ENCODE measurements around the gene CTNNA3. TPM values are rescaled to one million over a fixed set of nuclear protein-coding genes. Genes with fewer than 3 reads are reported as not detected.

The CTNNA3 gene
- total and polyA plus RNA-seq, 4 donors = under 0.01 to 39.8 (median 0.09) TPM

DNA sequence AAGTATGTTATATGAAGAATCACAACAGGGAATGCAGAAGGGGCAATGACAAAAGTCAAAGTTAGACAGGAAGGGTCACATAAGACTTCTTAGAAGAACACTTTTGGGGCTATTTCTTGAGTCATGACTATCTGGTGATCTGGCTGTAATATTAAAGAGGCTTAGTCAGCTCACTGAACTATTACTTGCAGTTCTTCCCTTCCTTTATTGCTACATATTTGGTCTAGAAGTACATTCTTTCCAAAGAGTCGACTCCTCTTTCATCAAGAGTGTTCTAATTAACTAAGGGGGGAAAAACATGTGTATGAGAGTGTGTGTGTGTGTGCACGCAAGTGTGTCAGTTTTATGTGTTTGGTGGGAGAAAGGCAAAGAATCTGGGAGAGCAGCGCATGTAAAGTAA lies 1017.5 kb downstream of the CTNNA3 start:
- H3K4me3 ChIP-seq = no peak overlapping the region
- WGBS, 2 donors = 84 to 86% methylated on average over 3 of the region's 3 CpGs
- no peaks in the 10 kb centered on the region for H3K4me1 ChIP-seq (ENCODE audit: control insufficient read depth in 5 of 5, insufficient read depth in 5 of 5, low read length in 5 of 5)
- no peak overlapping the region for H3K27ac ChIP-seq (ENCODE audit: low read depth in 1 of 2, low read length in 1 of 2)
- no peaks in the 10 kb centered on the region for H3K9me3 ChIP-seq (ENCODE audit: control insufficient read depth in 4 of 4, insufficient read depth in 3 of 4, low read length in 3 of 4)
- ATAC-seq (ENCODE audit: insufficient read depth, low FRiP score) (no peak), DNase-seq (no peak)
- no peak overlapping the region for H3K9ac ChIP-seq (ENCODE audit: insufficient read depth in 1 of 2, low read length in 2 of 2)
- H3K27me3 ChIP-seq (ENCODE audit: control insufficient read depth in 3 of 3, insufficient read depth in 3 of 3, low read length in 2 of 3) = no peaks in the 10 kb centered on the region
- no peaks in the 10 kb centered on the region for H3K36me3 ChIP-seq (ENCODE audit: control insufficient read depth in 4 of 4, insufficient read depth in 4 of 4, low read length in 4 of 4)
- TF ChIP-seq, protein P1, sequence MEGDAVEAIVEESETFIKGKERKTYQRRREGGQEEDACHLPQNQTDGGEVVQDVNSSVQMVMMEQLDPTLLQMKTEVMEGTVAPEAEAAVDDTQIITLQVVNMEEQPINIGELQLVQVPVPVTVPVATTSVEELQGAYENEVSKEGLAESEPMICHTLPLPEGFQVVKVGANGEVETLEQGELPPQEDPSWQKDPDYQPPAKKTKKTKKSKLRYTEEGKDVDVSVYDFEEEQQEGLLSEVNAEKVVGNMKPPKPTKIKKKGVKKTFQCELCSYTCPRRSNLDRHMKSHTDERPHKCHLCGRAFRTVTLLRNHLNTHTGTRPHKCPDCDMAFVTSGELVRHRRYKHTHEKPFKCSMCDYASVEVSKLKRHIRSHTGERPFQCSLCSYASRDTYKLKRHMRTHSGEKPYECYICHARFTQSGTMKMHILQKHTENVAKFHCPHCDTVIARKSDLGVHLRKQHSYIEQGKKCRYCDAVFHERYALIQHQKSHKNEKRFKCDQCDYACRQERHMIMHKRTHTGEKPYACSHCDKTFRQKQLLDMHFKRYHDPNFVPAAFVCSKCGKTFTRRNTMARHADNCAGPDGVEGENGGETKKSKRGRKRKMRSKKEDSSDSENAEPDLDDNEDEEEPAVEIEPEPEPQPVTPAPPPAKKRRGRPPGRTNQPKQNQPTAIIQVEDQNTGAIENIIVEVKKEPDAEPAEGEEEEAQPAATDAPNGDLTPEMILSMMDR (IDR thresholded peaks at IDR 0.05; ENCODE audit: control extremely low read depth, extremely low read depth) = no peak

DNA sequence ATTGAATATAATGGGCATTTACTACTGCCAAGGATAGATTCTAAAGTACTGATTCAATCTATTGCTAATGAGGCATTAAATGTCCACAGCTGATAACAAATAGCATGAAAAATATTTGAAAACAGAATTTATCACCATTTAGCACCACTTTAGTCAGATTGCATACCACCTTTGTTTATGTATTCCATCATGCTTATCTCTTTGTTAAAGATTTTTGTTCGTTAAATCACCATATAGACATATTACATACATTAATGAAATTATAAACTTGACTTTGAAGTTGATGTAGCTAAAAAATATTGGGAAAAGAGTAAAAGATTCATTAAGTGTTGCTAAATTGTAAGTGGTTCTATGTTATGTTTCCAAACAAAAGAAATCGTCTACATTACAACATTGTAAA lies 1022.9 kb downstream of the CTNNA3 start:
- Histone ChIP-seq H3K9ac (ENCODE audit: insufficient read depth in 1 of 2, low read length in 2 of 2) (no peak overlapping the region), H3K4me3 (no peak overlapping the region), H3K9me3 (ENCODE audit: control insufficient read depth in 4 of 4, insufficient read depth in 3 of 4, low read length in 3 of 4) (no peaks in the 10 kb centered on the region), H3K4me1 (ENCODE audit: control insufficient read depth in 5 of 5, insufficient read depth in 5 of 5, low read length in 5 of 5) (no peaks in the 10 kb centered on the region), H3K27ac (ENCODE audit: low read depth in 1 of 2, low read length in 1 of 2) (no peak overlapping the region), H3K36me3 (ENCODE audit: control insufficient read depth in 4 of 4, insufficient read depth in 4 of 4, low read length in 4 of 4) (no peaks in the 10 kb centered on the region), H3K27me3 (ENCODE audit: control insufficient read depth in 3 of 3, insufficient read depth in 3 of 3, low read length in 2 of 3) (no peaks in the 10 kb centered on the region)
- DNase-seq (peak in 2 of 3 donors; percentile 61 to 64), ATAC-seq (ENCODE audit: insufficient read depth, low FRiP score) (no peak)
- TF ChIP-seq, protein P1 (IDR thresholded peaks at IDR 0.05; ENCODE audit: control extremely low read depth, extremely low read depth) = no peak
- 54 to 90% methylated on average over 2 of the region's 2 CpGs for WGBS, 2 donors

DNA sequence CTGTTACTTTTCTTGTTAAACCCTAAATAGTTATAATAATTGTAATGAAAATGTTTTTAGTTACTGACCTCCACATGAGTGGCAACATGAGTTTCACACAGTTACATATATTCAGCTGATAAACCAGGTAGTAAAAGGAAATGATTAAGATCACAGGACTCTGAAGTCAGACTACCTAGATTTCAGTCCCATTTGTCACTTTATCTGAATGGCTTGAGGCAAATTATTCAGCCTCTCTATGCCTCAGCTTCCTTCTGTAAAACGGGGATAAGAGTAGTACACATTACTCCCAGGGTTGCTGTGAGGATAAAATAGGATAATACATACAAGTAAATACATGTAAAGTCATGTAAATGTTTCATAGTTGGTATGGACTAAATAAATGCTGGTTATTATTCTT lies 1024.4 kb downstream of the CTNNA3 start:
- Histone ChIP-seq H3K9ac (ENCODE audit: insufficient read depth in 1 of 2, low read length in 2 of 2) (no peak overlapping the region), H3K27ac (ENCODE audit: low read depth in 1 of 2, low read length in 1 of 2) (no peak overlapping the region), H3K4me3 (no peak overlapping the region), H3K36me3 (ENCODE audit: control insufficient read depth in 4 of 4, insufficient read depth in 4 of 4, low read length in 4 of 4) (no peaks in the 10 kb centered on the region), H3K27me3 (ENCODE audit: control insufficient read depth in 3 of 3, insufficient read depth in 3 of 3, low read length in 2 of 3) (no peaks in the 10 kb centered on the region), H3K4me1 (ENCODE audit: control insufficient read depth in 5 of 5, insufficient read depth in 5 of 5, low read length in 5 of 5) (no peaks in the 10 kb centered on the region), H3K9me3 (ENCODE audit: control insufficient read depth in 4 of 4, insufficient read depth in 3 of 4, low read length in 3 of 4) (no peaks in the 10 kb centered on the region)
- ATAC-seq (ENCODE audit: insufficient read depth, low FRiP score) (no peak), DNase-seq (no peak)
- WGBS, 2 donors = 57 to 62% methylated on average over 1 of the region's 1 CpG
- TF ChIP-seq, protein P1 (IDR thresholded peaks at IDR 0.05; ENCODE audit: control extremely low read depth, extremely low read depth) = no peak

DNA sequence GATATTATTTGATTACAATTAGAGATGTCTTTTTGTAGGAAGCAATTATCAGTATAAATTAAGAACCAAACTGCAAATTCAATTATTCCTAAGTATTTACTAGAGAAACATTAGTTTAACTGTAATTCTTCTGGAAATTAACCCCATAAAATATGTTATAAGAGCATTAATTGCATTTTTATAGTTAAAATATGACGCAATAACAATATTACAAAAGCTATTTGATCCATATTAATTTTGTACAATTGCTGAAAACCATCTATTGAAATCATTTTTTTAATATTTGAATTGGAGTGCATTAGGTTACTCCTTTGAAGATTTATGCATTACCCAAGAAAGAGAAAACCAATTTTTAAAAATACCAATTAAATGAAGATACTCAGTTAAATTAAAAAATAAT lies 1024.9 kb downstream of the CTNNA3 start:
- no peaks in the 10 kb centered on the region for H3K36me3 ChIP-seq (ENCODE audit: control insufficient read depth in 4 of 4, insufficient read depth in 4 of 4, low read length in 4 of 4)

More for the DNA sequence above, 1024.9 kb downstream of the CTNNA3 start:
- WGBS, 2 donors = 76 to 80% methylated on average over 1 of the region's 1 CpG
- Histone ChIP-seq H3K4me1 (ENCODE audit: control insufficient read depth in 5 of 5, insufficient read depth in 5 of 5, low read length in 5 of 5) (no peaks in the 10 kb centered on the region), H3K27ac (ENCODE audit: low read depth in 1 of 2, low read length in 1 of 2) (no peak overlapping the region), H3K9ac (ENCODE audit: insufficient read depth in 1 of 2, low read length in 2 of 2) (no peak overlapping the region), H3K4me3 (no peak overlapping the region), H3K27me3 (ENCODE audit: control insufficient read depth in 3 of 3, insufficient read depth in 3 of 3, low read length in 2 of 3) (no peaks in the 10 kb centered on the region), H3K9me3 (ENCODE audit: control insufficient read depth in 4 of 4, insufficient read depth in 3 of 4, low read length in 3 of 4) (no peaks in the 10 kb centered on the region)
- TF ChIP-seq, protein P1 (IDR thresholded peaks at IDR 0.05; ENCODE audit: control extremely low read depth, extremely low read depth) = no peak
- no peak for ATAC-seq (ENCODE audit: insufficient read depth, low FRiP score)
- DNase-seq = no peak
